ENCODE data around the gene FOSB. TPM values are rescaled to one million over a fixed set of nuclear protein-coding genes. Genes with fewer than 3 reads are reported as not detected.

The FOSB gene
- total and polyA plus RNA-seq, 11 donors: 0.23 to 107 (median 1.1) TPM

- 10 to 25% (median 20%) methylated on average over 37 to 44 of the region's 44 CpGs for WGBS, 4 donors
- intact Hi-C loops (cut with DNase I): loop anchor here in 1 of 10 donors (10.0 kb wide), 1 partner anchor 48 kb away; the partner anchor contains the start of gene ERCC1
- ATAC-seq (no peak), DNase-seq (no peak)
- Histone ChIP-seq H3K9me3 (no peaks in the 10 kb centered on the region), H3K4me1 (peaks cover 5 to 44% (median 25%) of the 10 kb centered on the region in 12 donors), H3K4me3 (peak overlapping the region in 7 of 12 donors; percentile 0 to 39 (median 36)), H3K36me3 (no peaks in the 10 kb centered on the region), H3K27me3 (peaks cover 0 to 17% (median 0%) of the 10 kb centered on the region in 9 donors), H3K27ac (peak overlapping the region in 2 of 12 donors; percentile 18 to 56)
- no peak for TF ChIP-seq POLR2A (IDR thresholded peaks at IDR 0.05)
- TF ChIP-seq, protein P1, sequence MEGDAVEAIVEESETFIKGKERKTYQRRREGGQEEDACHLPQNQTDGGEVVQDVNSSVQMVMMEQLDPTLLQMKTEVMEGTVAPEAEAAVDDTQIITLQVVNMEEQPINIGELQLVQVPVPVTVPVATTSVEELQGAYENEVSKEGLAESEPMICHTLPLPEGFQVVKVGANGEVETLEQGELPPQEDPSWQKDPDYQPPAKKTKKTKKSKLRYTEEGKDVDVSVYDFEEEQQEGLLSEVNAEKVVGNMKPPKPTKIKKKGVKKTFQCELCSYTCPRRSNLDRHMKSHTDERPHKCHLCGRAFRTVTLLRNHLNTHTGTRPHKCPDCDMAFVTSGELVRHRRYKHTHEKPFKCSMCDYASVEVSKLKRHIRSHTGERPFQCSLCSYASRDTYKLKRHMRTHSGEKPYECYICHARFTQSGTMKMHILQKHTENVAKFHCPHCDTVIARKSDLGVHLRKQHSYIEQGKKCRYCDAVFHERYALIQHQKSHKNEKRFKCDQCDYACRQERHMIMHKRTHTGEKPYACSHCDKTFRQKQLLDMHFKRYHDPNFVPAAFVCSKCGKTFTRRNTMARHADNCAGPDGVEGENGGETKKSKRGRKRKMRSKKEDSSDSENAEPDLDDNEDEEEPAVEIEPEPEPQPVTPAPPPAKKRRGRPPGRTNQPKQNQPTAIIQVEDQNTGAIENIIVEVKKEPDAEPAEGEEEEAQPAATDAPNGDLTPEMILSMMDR (IDR thresholded peaks at IDR 0.05): no peak
Observed at GRCh38 chr19:45472563-45473366, 5.0 kb downstream of the FOSB start.

DNA sequence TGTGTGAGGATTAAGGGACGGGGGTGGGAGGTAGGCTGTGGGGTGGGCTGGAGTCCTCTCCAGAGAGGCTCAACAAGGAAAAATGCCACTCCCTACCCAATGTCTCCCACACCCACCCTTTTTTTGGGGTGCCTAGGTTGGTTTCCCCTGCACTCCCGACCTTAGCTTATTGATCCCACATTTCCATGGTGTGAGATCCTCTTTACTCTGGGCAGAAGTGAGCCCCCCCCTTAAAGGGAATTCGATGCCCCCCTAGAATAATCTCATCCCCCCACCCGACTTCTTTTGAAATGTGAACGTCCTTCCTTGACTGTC lies 5.5 kb downstream of the FOSB start:
- DNase-seq: no peak
- peaks cover 0 to 17% (median 0%) of the 10 kb centered on the region in 9 donors for H3K27me3 ChIP-seq
- H3K36me3 ChIP-seq: no peaks in the 10 kb centered on the region
- peaks cover 5 to 44% (median 22%) of the 10 kb centered on the region in 12 donors for H3K4me1 ChIP-seq
- H3K4me3 ChIP-seq: no peak overlapping the region
- no peak overlapping the region for H3K27ac ChIP-seq
- no peaks in the 10 kb centered on the region for H3K9me3 ChIP-seq
- 27 to 36% (median 30%) methylated on average over 5 of the region's 5 CpGs for WGBS, 4 donors
- intact Hi-C loops (cut with DNase I): loop anchor here in 1 of 10 donors (10.0 kb wide), 1 partner anchor 49 kb away; the partner anchor contains the start of gene ERCC1
- no peak for TF ChIP-seq POLR2A (IDR thresholded peaks at IDR 0.05)
- TF ChIP-seq, protein P1 (IDR thresholded peaks at IDR 0.05): no peak
- ATAC-seq: no peak

DNA sequence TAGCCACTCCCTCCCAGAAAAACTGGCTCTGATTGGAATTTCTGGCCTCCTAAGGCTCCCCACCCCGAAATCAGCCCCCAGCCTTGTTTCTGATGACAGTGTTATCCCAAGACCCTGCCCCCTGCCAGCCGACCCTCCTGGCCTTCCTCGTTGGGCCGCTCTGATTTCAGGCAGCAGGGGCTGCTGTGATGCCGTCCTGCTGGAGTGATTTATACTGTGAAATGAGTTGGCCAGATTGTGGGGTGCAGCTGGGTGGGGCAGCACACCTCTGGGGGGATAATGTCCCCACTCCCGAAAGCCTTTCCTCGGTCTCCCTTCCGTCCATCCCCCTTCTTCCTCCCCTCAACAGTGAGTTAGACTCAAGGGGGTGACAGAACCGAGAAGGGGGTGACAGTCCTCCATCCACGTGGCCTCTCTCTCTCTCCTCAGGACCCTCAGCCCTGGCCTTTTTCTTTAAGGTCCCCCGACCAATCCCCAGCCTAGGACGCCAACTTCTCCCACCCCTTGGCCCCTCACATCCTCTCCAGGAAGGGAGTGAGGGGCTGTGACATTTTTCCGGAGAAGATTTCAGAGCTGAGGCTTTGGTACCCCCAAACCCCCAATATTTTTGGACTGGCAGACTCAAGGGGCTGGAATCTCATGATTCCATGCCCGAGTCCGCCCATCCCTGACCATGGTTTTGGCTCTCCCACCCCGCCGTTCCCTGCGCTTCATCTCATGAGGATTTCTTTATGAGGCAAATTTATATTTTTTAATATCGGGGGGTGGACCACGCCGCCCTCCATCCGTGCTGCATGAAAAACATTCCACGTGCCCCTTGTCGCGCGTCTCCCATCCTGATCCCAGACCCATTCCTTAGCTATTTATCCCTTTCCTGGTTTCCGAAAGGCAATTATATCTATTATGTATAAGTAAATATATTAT lies 6.1 kb downstream of the FOSB start:
- intact Hi-C loops (cut with DNase I): loop anchor here in 1 of 10 donors (10.0 kb wide), 1 partner anchor 49 kb away; the partner anchor contains the start of gene ERCC1
- WGBS, 4 donors: 67 to 77% (median 70%) methylated on average over 27 of the region's 27 CpGs

More for the DNA sequence above, 6.1 kb downstream of the FOSB start:
- TF ChIP-seq, protein P1 (IDR thresholded peaks at IDR 0.05): no peak
- TF ChIP-seq POLR2A (IDR thresholded peaks at IDR 0.05): no peak
- Histone ChIP-seq H3K4me3 (no peak overlapping the region), H3K27ac (no peak overlapping the region), H3K36me3 (no peaks in the 10 kb centered on the region), H3K9me3 (no peaks in the 10 kb centered on the region), H3K27me3 (peaks cover 0 to 17% (median 0%) of the 10 kb centered on the region in 9 donors), H3K4me1 (peaks cover 5 to 43% (median 18%) of the 10 kb centered on the region in 12 donors)
- no peak for ATAC-seq
- no peak for DNase-seq
